ENCODE data around the gene KIRREL3.

DNA sequence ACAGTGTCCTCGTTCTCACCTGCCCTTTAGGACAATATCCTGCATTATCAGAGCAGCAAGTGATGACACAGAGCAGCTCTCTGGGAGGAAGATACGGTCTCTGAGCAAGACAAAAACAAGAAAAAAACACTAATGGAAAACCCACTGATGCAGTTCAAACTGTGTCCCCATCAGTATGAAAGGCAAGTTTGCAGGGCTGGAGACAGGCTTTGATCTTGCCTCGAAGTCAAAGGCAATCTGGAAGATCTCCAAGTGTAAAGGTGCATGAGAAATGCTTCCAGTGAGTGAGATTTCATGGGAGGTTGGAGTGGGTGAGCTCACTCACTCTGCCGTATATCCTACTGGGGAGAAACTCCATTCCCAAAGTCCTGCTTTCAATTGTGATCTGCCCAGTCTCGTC, 157.5 kb downstream of the KIRREL3 start:
- TF ChIP-seq SUZ12 (IDR thresholded peaks at IDR 0.05; ENCODE audit: extremely low read depth, insufficient read depth, insufficient read length): no peak
- TF ChIP-seq ZNF274 (IDR thresholded peaks at IDR 0.05; ENCODE audit: low read depth, low read length): no peak
- no peak for TF ChIP-seq YY1 (IDR thresholded peaks at IDR 0.05; ENCODE audit: insufficient read depth, insufficient read length)

All from NT2/D1 (cell line).